ENCODE results near the gene ROBO1.

Gene ROBO1

DNA sequence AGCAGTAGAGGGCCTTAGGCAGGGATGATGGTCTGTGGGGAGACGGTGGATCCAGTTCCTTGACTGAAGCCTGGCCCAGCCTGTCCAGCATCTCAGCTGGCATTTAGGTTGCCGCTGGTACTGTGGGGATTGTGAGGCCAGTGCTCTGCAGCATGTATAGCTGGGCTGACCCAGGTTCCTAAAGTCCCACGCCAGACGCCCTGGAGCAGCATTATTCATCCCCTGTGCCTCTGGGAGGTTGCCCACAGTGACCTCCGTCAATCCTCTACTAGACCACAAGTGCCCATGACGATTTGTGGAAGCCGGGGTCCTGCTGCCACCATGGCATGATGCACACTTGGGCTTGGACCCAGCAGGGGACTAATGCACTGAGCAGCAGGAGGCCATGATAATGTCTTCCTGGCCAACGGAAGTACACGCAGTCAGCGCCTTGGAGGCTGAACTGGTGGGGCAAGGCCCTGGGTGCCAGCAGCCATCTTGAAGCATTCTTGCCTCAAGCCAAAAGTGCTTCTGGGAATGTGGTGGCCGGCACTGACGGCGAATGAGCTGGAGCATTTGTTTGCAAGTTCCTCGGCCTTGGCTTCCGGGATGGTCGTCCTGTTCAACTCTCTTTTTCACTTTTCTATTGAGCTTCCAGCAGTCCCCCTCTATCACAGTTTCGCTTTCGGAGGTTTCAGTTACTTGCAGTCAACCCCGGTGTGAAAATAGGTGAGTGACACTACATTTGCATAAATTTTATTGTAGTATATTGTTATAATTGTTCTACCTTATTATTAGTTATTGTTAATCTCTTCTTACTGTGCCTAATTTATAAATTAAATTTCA is 949.4 kb downstream of the ROBO1 start:
- no peak for DNase-seq
- in situ Hi-C loops (cut with HindIII; ENCODE audit: low pct_ligation_motif_present, low pct_unique_long_range_greater_than_20kb, low sequenced_read_pairs) = no loop called here

DNA sequence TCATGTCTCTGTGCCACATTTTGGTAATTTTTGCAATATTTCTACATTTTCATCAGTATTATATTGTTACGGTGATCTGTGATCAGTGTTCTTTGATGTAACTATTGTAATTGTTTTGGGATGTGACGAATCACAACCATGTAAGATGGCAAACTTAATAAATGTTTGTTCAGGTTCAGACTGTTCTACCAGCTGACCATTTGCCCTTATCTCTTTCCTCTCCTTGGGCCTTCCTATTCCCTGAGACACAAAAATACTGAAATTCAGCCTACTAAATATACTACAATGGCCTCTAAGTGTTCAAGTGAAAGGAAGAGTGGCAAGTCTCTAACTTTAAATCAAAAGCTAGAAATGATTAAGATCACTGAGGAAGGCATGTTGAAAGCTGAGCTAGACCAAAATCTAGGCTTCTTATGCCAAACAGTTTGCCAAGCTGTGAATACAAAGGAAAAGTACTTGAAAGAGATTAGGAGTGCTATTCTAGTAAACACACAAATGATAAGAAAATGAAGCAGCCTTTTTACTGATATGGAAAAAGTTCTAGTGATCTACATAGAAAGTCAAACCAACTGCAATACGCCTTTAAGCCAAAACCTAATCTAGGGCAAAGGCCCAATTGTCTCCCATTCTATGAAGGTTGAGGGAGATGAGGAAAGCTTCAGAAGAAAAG is 952.8 kb downstream of the ROBO1 start:
- DNase-seq = no peak
- in situ Hi-C loops (cut with HindIII; ENCODE audit: low pct_ligation_motif_present, low pct_unique_long_range_greater_than_20kb, low sequenced_read_pairs) = no loop called here

DNA sequence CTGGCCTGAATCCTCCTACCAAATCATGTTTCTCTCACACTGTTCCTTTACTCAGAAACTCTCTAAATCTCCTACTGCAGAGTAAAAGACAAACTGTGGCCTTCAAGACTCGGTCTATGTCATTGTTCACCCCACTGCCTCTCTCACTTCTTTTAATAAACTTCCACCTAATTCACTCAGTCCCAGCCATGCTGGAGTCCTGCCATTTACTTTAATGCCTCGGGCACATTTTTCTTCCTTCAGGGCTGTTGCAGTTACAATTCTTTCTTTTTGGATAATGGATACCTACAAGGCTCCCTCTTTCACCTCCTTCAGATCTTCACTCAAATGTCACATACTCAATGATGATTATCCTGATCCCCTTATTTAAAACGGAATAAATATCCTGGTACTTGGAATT is 955.6 kb downstream of the ROBO1 start:
- no peak for DNase-seq
- in situ Hi-C loops (cut with HindIII; ENCODE audit: low pct_ligation_motif_present, low pct_unique_long_range_greater_than_20kb, low sequenced_read_pairs) = no loop called here

DNA sequence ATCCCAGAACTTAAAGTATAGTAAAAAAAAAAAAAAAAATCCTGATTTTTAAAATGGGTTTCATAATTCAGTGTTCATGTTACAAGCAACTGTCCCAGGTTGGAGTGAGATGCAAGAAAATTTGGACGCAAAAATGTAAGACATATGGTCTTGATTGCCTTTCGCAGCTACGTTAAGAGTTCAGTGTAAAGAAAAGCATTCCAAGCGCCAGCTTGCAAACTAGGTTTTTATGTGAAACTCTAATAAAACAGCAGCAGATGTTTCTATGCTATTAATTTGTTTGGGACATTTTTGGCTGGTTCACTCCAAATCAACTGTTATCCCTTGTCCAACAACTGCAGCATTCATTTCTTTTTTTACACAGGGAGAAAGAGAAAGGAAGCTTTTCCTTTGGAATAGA is 957.8 kb downstream of the ROBO1 start:
- in situ Hi-C loops (cut with HindIII; ENCODE audit: low pct_ligation_motif_present, low pct_unique_long_range_greater_than_20kb, low sequenced_read_pairs) = no loop called here

DNA sequence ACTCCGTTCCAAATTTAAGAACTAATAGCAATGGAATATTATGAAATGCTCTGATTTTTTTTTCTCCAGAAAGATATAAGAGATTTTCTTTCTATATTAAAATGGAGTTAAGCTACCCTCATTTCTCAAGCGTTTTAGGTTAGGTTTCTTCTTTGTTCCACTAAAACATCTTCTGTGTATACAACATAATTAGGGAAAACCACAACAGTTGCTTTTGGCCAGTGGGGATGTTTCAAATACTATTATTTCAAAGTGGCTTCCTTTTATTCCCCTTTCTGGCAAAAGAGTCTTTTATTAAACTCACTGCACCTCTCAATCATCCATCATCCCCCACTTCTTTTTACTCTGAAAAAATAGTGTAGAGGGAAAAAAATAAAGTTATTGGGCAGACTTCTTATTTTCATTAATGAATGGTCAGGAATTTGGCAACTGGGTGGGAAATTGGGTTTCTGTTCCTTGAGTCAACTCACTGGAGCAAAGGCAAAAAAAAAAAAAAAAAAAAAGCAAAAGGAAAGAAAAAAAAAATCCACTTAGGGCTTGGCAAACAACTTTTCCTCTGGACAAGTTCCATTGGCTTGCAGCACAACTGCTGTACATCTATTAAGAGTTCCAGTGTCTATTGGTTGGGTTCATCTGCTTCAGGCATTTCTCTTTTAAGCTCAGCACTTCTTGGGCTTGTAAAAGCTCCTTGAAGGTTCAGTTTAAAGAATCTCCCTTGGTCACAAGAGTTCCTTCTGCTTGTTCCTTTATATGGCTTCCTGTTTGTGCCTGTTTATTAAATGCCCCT is 963.4 kb downstream of the ROBO1 start:
- in situ Hi-C loops (cut with HindIII; ENCODE audit: low pct_ligation_motif_present, low pct_unique_long_range_greater_than_20kb, low sequenced_read_pairs) = no loop called here

More for the DNA sequence above, 957.8 kb downstream of the ROBO1 start:
- no peak for DNase-seq

DNA sequence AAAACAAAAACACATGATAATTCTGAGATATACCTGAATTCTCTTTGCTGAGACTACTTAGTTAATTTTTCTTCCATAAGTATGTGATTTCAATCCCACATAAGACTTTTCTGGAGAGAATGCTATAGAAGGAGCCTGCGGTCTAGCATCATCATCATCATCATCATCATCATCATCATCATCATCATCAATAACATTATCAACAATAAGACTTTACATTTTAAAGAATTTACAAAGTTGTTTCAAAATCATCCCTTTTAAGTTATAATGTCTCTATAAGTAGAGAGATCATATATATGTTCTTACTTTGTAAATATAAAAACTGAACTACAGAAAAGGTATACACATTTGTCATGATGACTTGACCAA is 965.3 kb downstream of the ROBO1 start:
- in situ Hi-C loops (cut with HindIII; ENCODE audit: low pct_ligation_motif_present, low pct_unique_long_range_greater_than_20kb, low sequenced_read_pairs) = no loop called here
- no peak for DNase-seq

More for the DNA sequence above, 963.4 kb downstream of the ROBO1 start:
- DNase-seq = no peak

DNA sequence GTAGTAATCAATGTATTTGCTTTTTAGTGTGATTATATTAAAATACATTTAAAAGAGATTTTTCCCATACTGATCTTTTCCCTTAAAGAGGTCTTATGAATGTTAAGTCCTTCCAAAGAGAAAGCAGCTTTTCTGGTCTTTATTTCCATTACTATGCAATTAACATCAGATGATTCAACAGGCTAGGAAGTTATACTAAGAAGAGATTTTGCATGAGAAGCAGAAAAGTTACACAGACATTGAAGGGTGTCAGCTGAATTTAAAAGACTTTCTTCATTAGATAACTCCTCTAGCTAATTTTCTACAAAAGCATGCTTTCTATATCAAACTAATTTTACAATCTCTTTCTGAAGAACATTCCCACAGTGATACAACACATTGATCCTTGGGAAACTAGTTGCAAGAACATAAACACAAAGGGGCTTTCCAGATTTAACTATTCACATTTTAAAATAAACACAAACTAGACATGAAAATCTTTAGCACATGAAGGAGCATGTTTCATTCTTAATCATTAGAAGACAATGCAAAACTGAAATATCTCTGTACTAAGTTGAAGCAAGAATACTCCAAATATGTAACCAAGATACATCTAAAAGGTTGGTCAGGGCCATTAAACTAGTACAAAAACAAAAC is 965.8 kb downstream of the ROBO1 start:
- DNase-seq = no peak
- in situ Hi-C loops (cut with HindIII; ENCODE audit: low pct_ligation_motif_present, low pct_unique_long_range_greater_than_20kb, low sequenced_read_pairs) = no loop called here

DNA sequence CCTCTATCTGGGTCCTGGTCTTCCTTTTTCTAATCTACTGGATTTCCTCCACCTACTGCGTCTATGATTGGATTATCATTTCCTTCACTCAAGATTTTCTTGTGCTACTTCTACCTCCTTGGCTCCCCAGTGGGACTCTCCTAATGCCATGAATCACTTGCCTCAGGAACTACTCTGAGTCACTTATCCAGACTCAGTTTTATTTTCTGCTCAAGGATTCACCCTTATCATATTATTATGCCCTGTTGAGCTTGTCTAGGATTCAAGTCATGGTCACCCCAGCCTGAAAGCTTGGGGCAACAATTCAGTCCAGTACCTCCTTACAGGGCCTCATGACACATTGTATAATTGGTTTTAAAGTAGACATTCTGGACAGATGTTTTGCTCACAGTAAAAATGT is 968.1 kb downstream of the ROBO1 start:
- no peak for DNase-seq
- in situ Hi-C loops (cut with HindIII; ENCODE audit: low pct_ligation_motif_present, low pct_unique_long_range_greater_than_20kb, low sequenced_read_pairs) = no loop called here

DNA sequence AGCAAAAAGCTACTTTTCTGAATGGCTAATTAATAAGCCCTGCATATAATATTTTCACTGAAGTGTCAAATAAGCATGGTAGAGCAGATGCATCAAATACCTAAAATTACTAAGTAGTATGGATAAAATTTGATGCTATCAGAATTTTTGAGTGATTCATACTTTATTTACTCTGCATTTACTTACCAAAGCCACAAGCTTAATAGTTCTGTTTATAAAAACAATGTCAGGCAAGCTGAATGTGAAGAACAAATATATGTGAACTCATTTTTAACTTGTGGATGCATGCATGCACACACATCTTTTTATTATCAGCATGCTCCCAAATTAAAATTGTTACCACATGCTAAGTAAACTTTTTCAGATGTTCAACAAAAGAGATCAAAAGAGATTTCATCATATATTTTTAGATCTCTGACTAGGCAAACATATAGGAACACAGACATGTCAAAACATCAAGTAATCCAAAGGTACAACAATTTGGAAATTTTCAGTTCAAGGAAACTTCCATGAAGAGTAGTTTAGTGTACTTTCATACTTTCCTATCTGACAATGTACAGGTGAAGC is 969.4 kb downstream of the ROBO1 start:
- no peak for DNase-seq
- in situ Hi-C loops (cut with HindIII; ENCODE audit: low pct_ligation_motif_present, low pct_unique_long_range_greater_than_20kb, low sequenced_read_pairs) = no loop called here

DNA sequence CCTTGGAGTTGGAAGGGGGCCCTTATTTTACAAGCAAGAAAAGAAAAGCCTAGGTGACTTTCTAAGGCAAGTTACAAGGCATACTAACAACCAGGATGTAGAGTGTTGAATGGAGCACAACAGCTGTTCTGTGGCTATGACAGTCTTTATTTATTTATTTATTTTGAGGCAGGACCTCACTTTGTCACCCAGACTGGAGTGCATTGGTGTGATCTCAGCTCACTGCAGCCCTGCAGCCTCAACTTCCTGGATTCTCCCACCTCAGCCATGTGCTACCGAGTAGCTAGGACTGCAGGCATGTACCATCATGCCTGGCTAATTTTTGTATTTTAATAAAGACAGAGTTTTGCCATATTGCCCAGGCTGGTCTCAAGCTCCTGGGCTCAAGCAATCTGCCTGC is 973.4 kb downstream of the ROBO1 start:
- in situ Hi-C loops (cut with HindIII; ENCODE audit: low pct_ligation_motif_present, low pct_unique_long_range_greater_than_20kb, low sequenced_read_pairs) = no loop called here
- no peak for DNase-seq

DNA sequence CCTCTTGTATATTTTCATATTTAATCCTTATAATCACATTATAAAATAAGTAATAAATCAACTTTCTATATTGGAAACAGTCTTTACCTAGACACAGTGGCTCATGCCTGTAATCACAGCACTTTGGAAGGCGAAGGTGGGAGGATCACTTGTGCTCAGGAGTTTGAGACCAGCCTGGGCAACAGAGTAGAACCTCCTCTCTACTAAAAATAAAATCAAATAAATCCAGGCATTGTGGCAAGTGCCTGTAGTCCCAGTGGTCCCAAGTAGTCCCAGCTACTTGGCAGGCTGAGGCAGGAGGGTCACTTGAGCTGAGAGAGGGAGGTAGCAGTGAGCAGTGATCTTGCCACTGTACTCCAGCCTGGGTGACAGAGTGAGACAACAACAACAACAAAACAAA is 975.1 kb downstream of the ROBO1 start:
- in situ Hi-C loops (cut with HindIII; ENCODE audit: low pct_ligation_motif_present, low pct_unique_long_range_greater_than_20kb, low sequenced_read_pairs) = no loop called here
- no peak for DNase-seq

DNA sequence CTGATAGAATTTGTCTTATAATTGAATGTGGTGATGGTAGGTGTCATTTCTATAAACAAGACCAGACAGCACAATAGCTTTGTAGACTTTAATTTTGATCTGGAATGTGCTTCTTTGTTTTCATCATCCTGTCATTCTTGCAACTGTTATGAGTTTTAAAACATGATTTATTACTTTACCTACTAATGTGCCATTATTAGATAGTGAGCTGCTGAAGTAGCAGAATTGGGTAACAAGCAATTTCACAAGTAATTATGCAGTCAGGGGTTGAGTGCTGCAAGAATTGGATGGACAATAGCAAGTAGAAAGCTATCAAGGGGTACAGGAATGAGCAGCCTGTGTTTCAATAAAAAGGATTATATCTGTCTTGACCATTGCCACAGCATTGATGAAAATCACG is 975.6 kb downstream of the ROBO1 start:
- in situ Hi-C loops (cut with HindIII; ENCODE audit: low pct_ligation_motif_present, low pct_unique_long_range_greater_than_20kb, low sequenced_read_pairs) = no loop called here
- DNase-seq = no peak

DNA sequence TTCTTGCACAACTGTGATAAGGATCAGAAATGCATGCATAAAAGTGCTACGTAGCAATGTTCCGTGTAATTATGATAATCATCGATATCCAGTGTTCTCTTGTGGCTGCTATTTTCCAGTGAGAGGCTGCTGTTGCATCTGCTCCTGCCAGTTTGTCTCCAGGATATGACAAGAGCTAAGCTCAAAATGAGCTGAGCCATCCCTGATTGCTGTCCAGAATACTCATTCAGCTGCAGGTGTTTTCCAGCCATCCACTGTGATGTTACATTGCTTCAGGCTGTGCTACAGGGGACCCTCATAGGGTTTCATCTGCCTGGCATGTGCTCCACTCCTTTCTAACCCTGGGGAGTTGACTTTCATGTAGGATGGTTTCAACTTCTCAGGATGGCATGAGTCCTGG is 976.0 kb downstream of the ROBO1 start:
- in situ Hi-C loops (cut with HindIII; ENCODE audit: low pct_ligation_motif_present, low pct_unique_long_range_greater_than_20kb, low sequenced_read_pairs) = no loop called here
- no peak for DNase-seq

DNA sequence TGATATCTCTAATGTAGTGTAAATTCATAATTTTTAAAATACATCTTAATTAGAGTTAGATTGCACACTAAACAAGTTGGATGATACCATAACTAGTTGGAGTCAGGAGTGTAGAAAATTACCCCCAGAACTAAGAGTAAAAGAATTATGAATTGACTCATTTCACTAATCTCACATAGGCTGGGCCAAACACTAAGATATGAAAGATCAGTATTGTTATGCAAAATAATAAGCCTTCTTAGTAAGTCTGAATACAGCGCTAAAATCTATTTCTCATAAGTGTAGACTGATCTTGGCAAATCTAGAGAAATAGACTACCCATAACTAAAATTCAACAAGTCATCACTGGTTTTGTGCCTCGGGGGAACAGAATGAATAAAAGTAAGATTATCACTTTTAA is 979.0 kb downstream of the ROBO1 start:
- DNase-seq = no peak
- in situ Hi-C loops (cut with HindIII; ENCODE audit: low pct_ligation_motif_present, low pct_unique_long_range_greater_than_20kb, low sequenced_read_pairs) = no loop called here

DNA sequence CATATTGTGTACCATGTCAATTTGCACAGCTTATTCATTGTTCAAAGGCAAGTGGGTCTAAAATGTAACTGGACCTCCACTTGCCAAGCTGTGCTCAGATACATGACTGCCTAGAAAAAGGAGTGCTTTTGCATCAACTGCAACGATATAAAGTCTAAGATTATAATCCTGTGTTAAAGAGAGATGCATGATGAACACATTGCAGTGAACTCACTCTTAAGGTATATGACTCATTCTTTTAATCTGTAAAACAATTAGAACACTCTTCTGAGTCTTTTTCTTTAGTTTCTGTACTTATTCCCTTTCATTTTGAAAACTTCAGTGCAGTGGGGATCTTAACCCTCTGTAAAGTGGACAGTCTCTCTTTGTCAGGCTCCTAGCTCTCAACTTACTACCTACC is 982.8 kb downstream of the ROBO1 start:
- no peak for DNase-seq

DNA sequence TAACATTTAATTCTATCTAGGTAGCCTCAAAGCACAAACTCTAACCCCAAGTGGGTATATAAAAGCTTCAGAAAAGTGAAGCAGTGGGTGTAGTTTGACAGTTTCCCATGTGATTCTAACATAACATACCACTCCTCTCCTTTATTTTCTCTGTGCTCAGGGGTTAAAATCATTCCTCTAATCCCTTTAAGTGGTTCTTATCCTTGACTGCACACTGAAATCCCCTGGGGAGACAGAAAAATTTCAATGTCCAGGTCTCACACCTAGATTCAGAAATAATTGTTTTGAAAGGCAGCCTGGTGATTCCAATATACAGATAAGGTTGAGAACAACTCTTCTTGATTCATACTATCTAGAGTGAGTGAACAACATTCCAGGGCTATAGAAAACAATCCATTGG is 986.4 kb downstream of the ROBO1 start:
- DNase-seq = no peak
- in situ Hi-C loops (cut with HindIII; ENCODE audit: low pct_ligation_motif_present, low pct_unique_long_range_greater_than_20kb, low sequenced_read_pairs) = no loop called here

More for the DNA sequence above, 982.8 kb downstream of the ROBO1 start:
- in situ Hi-C loops (cut with HindIII; ENCODE audit: low pct_ligation_motif_present, low pct_unique_long_range_greater_than_20kb, low sequenced_read_pairs) = no loop called here

DNA sequence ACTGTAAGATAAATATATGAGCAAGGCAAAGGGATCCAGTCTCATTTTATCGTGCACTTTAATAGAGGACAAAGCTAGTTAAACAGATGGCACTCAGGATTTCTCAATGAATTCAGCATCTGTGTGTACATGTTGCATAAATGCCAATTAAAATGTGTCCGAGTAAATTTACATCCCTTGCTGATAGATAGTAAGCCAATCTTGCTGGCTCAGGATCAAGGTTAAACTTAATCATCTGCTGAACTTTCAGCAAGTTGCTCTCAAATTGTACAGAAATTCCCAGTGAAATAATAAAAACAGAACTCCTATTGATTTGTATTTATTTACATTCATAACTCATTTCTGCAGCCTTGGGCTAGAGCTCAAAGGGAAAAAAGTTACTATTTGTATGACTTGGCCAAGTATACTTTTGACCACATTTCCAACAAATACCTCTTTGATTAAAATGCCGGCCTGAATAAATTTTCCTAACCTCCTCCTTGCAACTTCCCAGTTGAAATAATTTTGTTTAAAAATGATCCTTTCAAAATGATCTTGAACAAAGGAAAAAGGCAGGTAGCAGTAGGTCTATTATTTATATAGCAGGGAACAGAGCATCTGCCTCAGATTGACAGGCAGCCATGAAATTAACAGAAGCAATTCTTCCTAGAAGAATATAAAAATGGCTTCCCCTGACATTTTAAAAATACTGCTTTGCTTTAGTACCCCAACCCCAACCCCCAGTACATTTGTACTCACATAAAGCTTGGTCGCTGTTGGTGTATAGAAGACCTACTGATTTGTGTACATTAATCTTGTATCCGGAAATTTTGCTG is 1001.9 kb downstream of the ROBO1 start:
- in situ Hi-C loops (cut with HindIII; ENCODE audit: low pct_ligation_motif_present, low pct_unique_long_range_greater_than_20kb, low sequenced_read_pairs) = no loop called here
- DNase-seq = no peak

DNA sequence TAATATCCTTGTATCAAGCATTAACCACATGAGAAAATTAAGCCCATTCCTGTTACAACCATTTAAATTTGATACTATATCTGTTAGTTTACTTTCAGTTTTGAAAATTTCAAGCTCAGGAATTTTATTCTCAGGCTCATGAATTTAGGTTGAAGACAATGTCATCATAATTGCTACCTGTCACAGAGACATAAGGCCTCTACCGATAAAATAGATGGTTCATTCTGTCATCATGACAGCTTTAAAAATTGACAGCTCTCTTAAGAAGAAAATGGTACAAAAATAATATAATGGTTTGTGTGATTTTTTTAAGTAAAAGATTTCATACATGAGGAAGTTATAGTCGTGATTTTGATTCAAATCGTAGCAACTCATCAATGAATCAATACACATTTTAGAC is 1003.2 kb downstream of the ROBO1 start:
- in situ Hi-C loops (cut with HindIII; ENCODE audit: low pct_ligation_motif_present, low pct_unique_long_range_greater_than_20kb, low sequenced_read_pairs) = no loop called here
- no peak for DNase-seq

Measured in ACHN (cell line).